Suprapubic skin (tissue), 4 donors: Measurements from ENCODE around the gene MRPL39.

Source experiments
- CTCF ChIP-seq, 2 donors: fragments of 200-600 bp in 1 of 2; fragments of 450-650 bp in 1 of 2; sonication (generic) in 1 of 2; IDR thresholded peaks; one replicate each; pipeline ENCODE4 v1.5.1; 2016 to 2019; ENCODE audit warnings: antibody characterized with exemption in 2 of 2, mild to moderate bottlenecking in 1 of 2, moderate library complexity in 1 of 2
- POLR2A ChIP-seq, 2 donors: fragments of 450-650 bp; IDR thresholded peaks; one replicate each; pipeline ENCODE4 v1.6.1; 2017; ENCODE audit warnings: antibody characterized with exemption in 2 of 2, mild to moderate bottlenecking in 2 of 2, moderate library complexity in 2 of 2
- POLR2AphosphoS5 ChIP-seq, 3 donors: sonication (generic); formaldehyde crosslinking; IDR thresholded peaks; one replicate each; pipeline ENCODE4 v1.6.1; 2017; ENCODE audit warnings: antibody characterized with exemption in 3 of 3

GRCh38 chr21:25583370-25584130, 23.7 kb downstream of the MRPL39 start:
- TF ChIP-seq POLR2AphosphoS5 (IDR thresholded peaks at IDR 0.05): no peak
- TF ChIP-seq POLR2A (IDR thresholded peaks at IDR 0.05): no peak
- TF ChIP-seq CTCF (IDR thresholded peaks at IDR 0.05): no peak
